ENCODE data around the gene CEND1. TPM values are rescaled to one million over a fixed set of nuclear protein-coding genes. Genes with fewer than 3 reads are reported as not detected.
A peak's percentile ranks its signal among the peaks of the same experiment; 100 is the strongest.

CEND1 gene
- total RNA-seq, 1 experiment from 2014 or later = not detected

GRCh38 chr11:820655-821511, 31.0 kb upstream of the CEND1 start:
- POLR2A ChIA-PET (ENCODE audit: unreplicated experiment) = interaction anchor here (0.7 kb wide), 1 partner anchor 24 kb away, joined by 4 read pairs; no protein-coding TSS in a partner anchor
- no TSS peak for BruUV-seq (replicated peaks)
- peak; percentile 79 to 81 for DNase-seq
- intact Hi-C loops (cut with micrococcal nuclease; ENCODE audit: unreplicated experiment) = no loop called here
- Histone ChIP-seq H2AFZ (no peak overlapping the region), H3K36me3 (ENCODE audit: low read depth) (no peaks in the 10 kb centered on the region), H3K4me1 (replicated peaks; ENCODE audit: insufficient read depth) (peaks cover 23% of the 10 kb centered on the region), H3K9me3 (ENCODE audit: insufficient read depth, low read depth) (no peaks in the 10 kb centered on the region), H3K79me2 (ENCODE audit: low read depth) (peaks cover 19% of the 10 kb centered on the region), H3K27ac (peak overlapping the region; percentile 61), H3F3A (ENCODE audit: insufficient read depth, low read depth) (peaks cover 30% of the 10 kb centered on the region; the same call in 1 of the 2 replicates), H4K20me1 (ENCODE audit: insufficient read depth) (peaks cover 26% of the 10 kb centered on the region), H3K4me2 (peak overlapping the region; percentile 90), H3K9me2 (ENCODE audit: insufficient read depth) (no peaks in the 10 kb centered on the region), H3K4me3 (peak overlapping the region; percentile 84), H3K27me3 (ENCODE audit: insufficient read depth, low read depth) (no peaks in the 10 kb centered on the region)
- CTCF ChIA-PET = no interaction called here
- no peak for TF ChIP-seq CTCF (conservative IDR thresholded peaks at IDR 0.05)
- TF ChIP-seq EZH2 (IDR thresholded peaks at IDR 0.05; ENCODE audit: low read depth) = no peak

- H3K4me2 ChIP-seq = peak overlapping the region; percentile 90
- peaks cover 26% of the 10 kb centered on the region for H4K20me1 ChIP-seq (ENCODE audit: insufficient read depth)
- no peaks in the 10 kb centered on the region for H3K36me3 ChIP-seq (ENCODE audit: low read depth)
- TSS peak; percentile 43 for BruUV-seq (replicated peaks)
- peak overlapping the region; percentile 84 for H3K4me3 ChIP-seq
- H3K9me3 ChIP-seq (ENCODE audit: insufficient read depth, low read depth) = no peaks in the 10 kb centered on the region
- H3F3A ChIP-seq (ENCODE audit: insufficient read depth, low read depth) = peaks cover 28% of the 10 kb centered on the region; the same call in 1 of the 2 replicates
- ChIA-PET POLR2A (ENCODE audit: unreplicated experiment) (interaction anchor here (0.6 to 0.9 kb wide), 6 partner anchors 12 to 612 kb away, joined by 3 to 6 read pairs (median 3); partner anchors contain the start of genes CD151 and PIDD1), CTCF (interaction anchor here (0.7 kb wide), 1 partner anchor 12 kb away, joined by 4 read pairs; no protein-coding TSS in a partner anchor)
- no peaks in the 10 kb centered on the region for H3K27me3 ChIP-seq (ENCODE audit: insufficient read depth, low read depth)
- no peak overlapping the region for H2AFZ ChIP-seq
- TF ChIP-seq CTCF (conservative IDR thresholded peaks at IDR 0.05) = no peak
- TF ChIP-seq EZH2 (IDR thresholded peaks at IDR 0.05; ENCODE audit: low read depth) = no peak
- H3K9me2 ChIP-seq (ENCODE audit: insufficient read depth) = no peaks in the 10 kb centered on the region
- intact Hi-C loops (cut with micrococcal nuclease; ENCODE audit: unreplicated experiment) = loop anchor here (2.0 kb wide), 1 partner anchor 15 kb away; no protein-coding TSS in a partner anchor
- DNase-seq = peak; percentile 81 to 87
- H3K79me2 ChIP-seq (ENCODE audit: low read depth) = peaks cover 19% of the 10 kb centered on the region
- H3K27ac ChIP-seq = peak overlapping the region; percentile 61; the same call in 1 of the 2 replicates
- H3K4me1 ChIP-seq (replicated peaks; ENCODE audit: insufficient read depth) = peaks cover 15% of the 10 kb centered on the region
Observed at GRCh38 chr11:819943-820649, 30.2 kb upstream of the CEND1 start.

All from PC-9 (cell line).